HepG2 (cell line): Measurements from ENCODE around the gene SPATA33. TPM values are rescaled to one million over a fixed set of nuclear protein-coding genes. Genes with fewer than 3 reads are reported as not detected.

ENCODE experiments used
- ATAC-seq: fragments of 200-7000 bp; cut with Tn5 transposase; 3 replicates; pipeline ENCODE4 v1.9.1; 2020; ENCODE audit warnings: mild to moderate bottlenecking, moderate library complexity
- BruUV-seq: library from RNA; stranded (reverse); fragments of 400-500 nt; replicated peaks from 2 replicates; lab custom pipeline; 2021; lab: Mats Ljungman, UMichigan
- CTCF ChIA-PET: fragments of 300-600 bp; formaldehyde crosslinking; extraction: SDS; loops from one replicate; lab custom pipeline; 2021; ENCODE audit warnings: low total read pairs, inconsistent platforms, low intra/inter-chr PET ratio; lab: Yijun Ruan, JAX
- POLR2A ChIA-PET: fragments of 350-600 bp; sonication (Branson Sonifier 250); formaldehyde crosslinking; loops from one replicate; lab custom pipeline; 2020; ENCODE audit warnings: antibody characterized with exemption, inconsistent platforms; lab: Yijun Ruan, JAX
- DNase-seq: peaks from one replicate; pipeline ENCODE4 v3.0.0-alpha.2; 2015; ENCODE audit warnings: low spot score
- FAIRE-seq: peaks from 3 replicates; lab custom pipeline; 2011; peaks lifted over from hg19 to GRCh38; lab: Jason Lieb, UNC
- H2AFZ ChIP-seq: one replicate; pipeline ENCODE4 v1.6.1; 2011; ENCODE audit warnings: low read length, inconsistent platforms
- H3K27ac ChIP-seq: fragments of 300-600 bp; 3 replicates; pipeline ENCODE4 v1.8.0; 2011; ENCODE audit warnings: mixed run types, mild to moderate bottlenecking, mixed read lengths, low read length, inconsistent platforms; ENCODE audit not compliant: insufficient read depth; ENCODE audit errors: extremely low read length
- H3K27me3 ChIP-seq, 2 experiments: fragments of 200-600 bp in 1 of 2; 2 replicates in 1 of 2; 3 replicates in 1 of 2; pipeline versions ENCODE4 v1.6.0 to v1.8.0; 2011; ENCODE audit warnings: low read length in 2 of 2, mild to moderate bottlenecking in 2 of 2, moderate library complexity in 2 of 2, inconsistent platforms in 1 of 2; ENCODE audit not compliant: insufficient read depth in 2 of 2, control insufficient read depth in 1 of 2
- H3K36me3 ChIP-seq, 2 experiments: fragments of 200-600 bp in 1 of 2; replicated peaks in 1 of 2; 2 replicates in 1 of 2; 3 replicates in 1 of 2; pipeline versions ENCODE4 v1.5.1 to v1.8.0; 2011; ENCODE audit warnings: low read length in 2 of 2, inconsistent platforms in 1 of 2; ENCODE audit not compliant: insufficient read depth in 2 of 2, control insufficient read depth in 1 of 2
- H3K4me1 ChIP-seq: 2 replicates; pipeline ENCODE4 v1.5.1; 2012; ENCODE audit warnings: low read length, inconsistent platforms; ENCODE audit not compliant: insufficient read depth
- H3K4me2 ChIP-seq: 2 replicates; pipeline ENCODE4 v1.6.0; 2011; ENCODE audit warnings: low read depth, low read length, inconsistent platforms
- H3K4me3 ChIP-seq, 3 experiments: fragments of 200-600 bp in 1 of 3; sonication (generic), shearing (Covaris generic) in 1 of 3; replicated peaks in 1 of 3; 2 replicates each; pipeline ENCODE4 v1.5.1; 2011 to 2016; ENCODE audit warnings: low read length in 3 of 3, inconsistent platforms in 2 of 3, low read depth in 2 of 3, mild to moderate bottlenecking in 2 of 3, control low read depth in 1 of 3, mixed read lengths in 1 of 3; ENCODE audit not compliant: insufficient read depth in 1 of 3
- H3K79me2 ChIP-seq: one replicate; pipeline ENCODE4 v1.6.1; 2011; ENCODE audit warnings: low read length, inconsistent platforms; ENCODE audit not compliant: insufficient read depth
- H3K9ac ChIP-seq: 2 replicates; pipeline ENCODE4 v1.6.0; 2011; ENCODE audit warnings: mild to moderate bottlenecking, low read depth, low read length, inconsistent platforms; ENCODE audit not compliant: insufficient read depth
- H3K9me3 ChIP-seq: 2 replicates; pipeline ENCODE4 v1.5.1; 2012; ENCODE audit warnings: mild to moderate bottlenecking, low read length
- H4K20me1 ChIP-seq: 2 replicates; pipeline ENCODE4 v1.6.0; 2011; ENCODE audit warnings: inconsistent platforms, mild to moderate bottlenecking, low read length, moderate library complexity; ENCODE audit not compliant: insufficient read depth
- ETV6 ChIP-seq: sonication (generic); formaldehyde crosslinking; conservative IDR thresholded peaks from 2 replicates; pipeline ENCODE4 v1.4.0; 2020; ENCODE audit warnings: missing genetic modification reagents
- GABPA ChIP-seq, 2 experiments: IDR thresholded peaks; 2 replicates each; pipeline ENCODE4 v1.6.1; 2011 to 2016; ENCODE audit warnings: low read depth in 2 of 2, low read length in 1 of 2, missing biosample characterization in 1 of 2, missing genetic modification characterization in 1 of 2
- HIVEP1 ChIP-seq: sonication (generic); formaldehyde crosslinking; IDR thresholded peaks from 2 replicates; pipeline ENCODE4 v1.4.0; 2020; ENCODE audit warnings: mild to moderate bottlenecking, missing genetic modification reagents
- HNRNPL ChIP-seq: fragments of 200-400 bp; formaldehyde crosslinking; IDR thresholded peaks from 2 replicates; pipeline ENCODE4 v1.6.1; 2017; ENCODE audit warnings: mild to moderate bottlenecking, low read depth, low read length
- PCBP1 ChIP-seq: fragments of 200-400 bp; formaldehyde crosslinking; IDR thresholded peaks from 2 replicates; pipeline ENCODE4 v1.6.1; 2017; ENCODE audit warnings: mild to moderate bottlenecking, low read depth, low read length, borderline replicate concordance
- SMARCC2 ChIP-seq: fragments of 450-650 bp; IDR thresholded peaks from 2 replicates; pipeline ENCODE4 v1.6.1; 2017; ENCODE audit warnings: antibody characterized with exemption, mild to moderate bottlenecking
- TRIM24 ChIP-seq: sonication (generic); formaldehyde crosslinking; IDR thresholded peaks from 2 replicates; pipeline ENCODE4 v1.8.0; 2022; ENCODE audit warnings: mild to moderate bottlenecking, missing genetic modification reagents
- ZBTB33 ChIP-seq: sonication (generic); formaldehyde crosslinking; IDR thresholded peaks from 2 replicates; pipeline ENCODE4 v1.4.0; 2020; ENCODE audit warnings: missing genetic modification reagents
- ZBTB38 ChIP-seq: sonication (generic); formaldehyde crosslinking; IDR thresholded peaks from 2 replicates; pipeline ENCODE4 v1.5.1; 2020; ENCODE audit warnings: mild to moderate bottlenecking, missing genetic modification reagents
- ZC3H4 ChIP-seq: sonication (generic); formaldehyde crosslinking; IDR thresholded peaks from 2 replicates; pipeline ENCODE4 v1.4.0; 2020; ENCODE audit warnings: missing genetic modification reagents, borderline replicate concordance
- ZFY ChIP-seq: sonication (generic); formaldehyde crosslinking; IDR thresholded peaks from 2 replicates; pipeline ENCODE4 v1.4.0; 2020; ENCODE audit warnings: missing genetic modification reagents
- ZNF441 ChIP-seq: sonication (generic); formaldehyde crosslinking; IDR thresholded peaks from 2 replicates; pipeline ENCODE4 v1.7.0; 2021; ENCODE audit warnings: missing genetic modification reagents, borderline replicate concordance
- WGBS: methylation state at CpG from one replicate; pipeline ENCODE4 v1.1.6; 2017; ENCODE audit warnings: low lambda C conversion rate; 5-methylcytosine and 5-hydroxymethylcytosine counted together
- in situ Hi-C: cut with HindIII; loops from 2 replicates; pipeline ENCODE4 v1.10.0; 2017; ENCODE audit warnings: low pct_unique_long_range_greater_than_20kb; ENCODE audit not compliant: extremely low pct_ligation_motif_present
- intact Hi-C: fragments of 100-400 bp; cut with micrococcal nuclease; formaldehyde crosslinking; loops from one replicate; pipeline ENCODE4 v1.10.0; 2022; ENCODE audit not compliant: unreplicated experiment
- polyA plus RNA-seq, 8 experiments: library from polyadenylated mRNA; depleted of rRNA in 3 of 8; stranded (reverse) in 7 of 8; unstranded in 1 of 8; fragments of >200 nt; fragmentation: Illumina TruSeq in 4 of 8; extraction: Trizol in 4 of 8; gene quantifications; 2 replicates each; pipeline versions ENCODE4 v1.2.1 to v1.2.3, GENCODE V29; 2011 to 2016; ENCODE audit warnings: low read depth in 4 of 8, missing spikeins in 1 of 8, mixed read lengths in 1 of 8; ENCODE audit not compliant: insufficient read depth in 1 of 8
- total RNA-seq, 5 experiments: library from RNA; depleted of rRNA; stranded (reverse); fragments of >200 nt; fragmentation: Illumina TruSeq; extraction: Trizol; gene quantifications; 2 replicates each; pipeline ENCODE4 v1.2.3, GENCODE V29; 2016; ENCODE audit warnings: low read depth in 1 of 5

The SPATA33 gene
- total and polyA plus RNA-seq, 2 of the 13 experiments (the other 11 are each of a cell fraction or from before 2014, with no cell fraction given): 5.7 to 11.0 TPM

GRCh38 chr16:89616623-89617022 is 41.0 kb upstream of the SPATA33 start:
- Histone ChIP-seq H3K4me1 (peaks cover 54% of the 10 kb centered on the region), H3K36me3 (no peaks in the 10 kb centered on the region), H3K27ac (no peak overlapping the region), H3K4me2 (no peak overlapping the region), H2AFZ (no peak overlapping the region), H3K4me3 (no peak overlapping the region; a peak in 1 of 6 replicates), H3K27me3 (peaks cover 7 to 17% of the 10 kb centered on the region in 2 experiments; a peak in 3 of 5 replicates), H3K9ac (no peak overlapping the region), H3K79me2 (no peaks in the 10 kb centered on the region), H4K20me1 (no peaks in the 10 kb centered on the region), H3K9me3 (no peaks in the 10 kb centered on the region)
- in situ Hi-C loops (no loop called here), intact Hi-C loops (no loop called here)
- DNase-seq: no peak
- WGBS: 90% methylated on average over 20 of the region's 20 CpGs
- FAIRE-seq: no peak
- TF ChIP-seq ETV6: peak; percentile 99
- 0 out of 2 replicates have a peak, but pooled peaks have one; percentile 13 for TF ChIP-seq TRIM24 (CRISPR knock-in tag)
- peak; percentile 74; the same call in 1 of the 2 replicates for TF ChIP-seq ZBTB33 (CRISPR knock-in tag)
- TF ChIP-seq ZNF441 (CRISPR knock-in tag): no peak
- TF ChIP-seq PCBP1: no peak
- no peak for TF ChIP-seq SMARCC2
- peak; percentile 73 for TF ChIP-seq GABPA (IDR thresholded peaks at IDR 0.05; ENCODE audit: low read depth, low read length)
- TF ChIP-seq GABPA (CRISPR knock-in tag; IDR thresholded peaks at IDR 0.05; ENCODE audit: low read depth): peak; percentile 78
- TF ChIP-seq HIVEP1 (CRISPR knock-in tag): 0 out of 2 replicates have a peak, but pooled peaks have one; percentile 5
- TF ChIP-seq ZC3H4 (CRISPR knock-in tag): no peak
- TF ChIP-seq HNRNPL: 0 out of 2 replicates have a peak, but pooled peaks have one; percentile 66
- peak; percentile 99 for TF ChIP-seq ZBTB38 (CRISPR knock-in tag)
- no peak for TF ChIP-seq ZFY (CRISPR knock-in tag)
- ChIA-PET CTCF (interaction anchor here (2.6 kb wide), 1 partner anchor 24 kb away, joined by 34 read pairs; no protein-coding TSS in a partner anchor), POLR2A (no interaction called here)
- ATAC-seq: no peak
- BruUV-seq: no TSS peak
